K562 (cell line): ENCODE results near the gene POLR2B. TPM values are rescaled to one million over a fixed set of nuclear protein-coding genes. Genes with fewer than 3 reads are reported as not detected.

Experiments used
- ATAC-seq: fragments of 200-7000 bp; cut with Tn5 transposase; 3 replicates; pipeline ENCODE4 v1.9.1; 2020; ENCODE audit warnings: moderate library complexity
- BruUV-seq: library from RNA; stranded (reverse); fragments of 400-500 nt; replicated peaks from 2 replicates; lab custom pipeline; 2021; lab: Mats Ljungman, UMichigan
- CTCF ChIA-PET: fragments of 300-600 bp; formaldehyde crosslinking; extraction: SDS; loops from one replicate; lab custom pipeline; 2021; ENCODE audit warnings: low intra/inter-chr PET ratio; lab: Yijun Ruan, JAX
- POLR2A ChIA-PET: fragments of 300-600, 350-650 bp; sonication (Branson Sonifier 250); formaldehyde crosslinking; extraction: SDS; loops from one replicate; lab custom pipeline; 2021; ENCODE audit warnings: antibody characterized with exemption, inconsistent platforms; lab: Yijun Ruan, JAX
- DNase-seq, 4 experiments: peaks; one replicate each; pipeline versions ENCODE4 v3.0.0 to v3.0.0-alpha.2; 2011 to 2018; ENCODE audit warnings: low spot score in 3 of 4, mixed read lengths in 3 of 4; ENCODE audit errors: extremely low read depth in 1 of 4
- FAIRE-seq: peaks from 2 replicates; lab custom pipeline; 2011; peaks lifted over from hg19 to GRCh38; lab: Jason Lieb, UNC
- H2AFZ ChIP-seq: 2 replicates; pipeline ENCODE4 v1.6.0; 2011; ENCODE audit warnings: low read depth, low read length, control low read depth, inconsistent platforms
- H3K27ac ChIP-seq: fragments of 200-600 bp; 3 replicates; pipeline ENCODE4 v1.8.0; 2011; ENCODE audit warnings: low read depth, mild to moderate bottlenecking, control low read depth, inconsistent platforms, low read length, moderate library complexity, mixed read lengths; ENCODE audit errors: extremely low read depth
- H3K27me3 ChIP-seq, 2 experiments: fragments of 300-600 bp in 1 of 2; 2 replicates in 1 of 2; 3 replicates in 1 of 2; pipeline versions ENCODE4 v1.6.0 to v1.8.0; 2011; ENCODE audit warnings: inconsistent platforms in 2 of 2, low read length in 2 of 2, mild to moderate bottlenecking in 1 of 2, mixed read lengths in 1 of 2, moderate library complexity in 1 of 2; ENCODE audit not compliant: control insufficient read depth in 2 of 2, insufficient read depth in 2 of 2
- H3K36me3 ChIP-seq: fragments of 300-600 bp; 3 replicates; pipeline ENCODE4 v1.8.0; 2011; ENCODE audit warnings: mild to moderate bottlenecking, low read length, inconsistent platforms; ENCODE audit not compliant: control insufficient read depth, insufficient read depth
- H3K4me1 ChIP-seq, 2 experiments: fragments of 200-600 bp in 1 of 2; replicated peaks in 1 of 2; 2 replicates in 1 of 2; 3 replicates in 1 of 2; pipeline versions ENCODE4 v1.5.1 to v1.8.0; 2011; ENCODE audit warnings: inconsistent platforms in 2 of 2, low read length in 2 of 2, mild to moderate bottlenecking in 1 of 2, mixed read lengths in 1 of 2, moderate library complexity in 1 of 2; ENCODE audit not compliant: control insufficient read depth in 2 of 2, insufficient read depth in 2 of 2
- H3K4me2 ChIP-seq: 2 replicates; pipeline ENCODE4 v1.6.1; 2011; ENCODE audit warnings: low read length, control low read depth, inconsistent platforms, mixed read lengths; ENCODE audit not compliant: insufficient read depth
- H3K4me3 ChIP-seq: fragments of 200-600 bp; sonication (generic), shearing (Covaris generic); 2 replicates; pipeline ENCODE4 v1.5.1; 2016; ENCODE audit warnings: control low read depth, inconsistent platforms
- H3K79me2 ChIP-seq: fragments of 200-600 bp; 3 replicates; pipeline ENCODE4 v1.8.0; 2011; ENCODE audit warnings: low read length, inconsistent platforms; ENCODE audit not compliant: control insufficient read depth, insufficient read depth
- H3K9ac ChIP-seq, 2 experiments: 2 replicates each; pipeline versions ENCODE4 v1.6.0 to v1.6.1; 2011; ENCODE audit warnings: low read depth in 2 of 2, low read length in 2 of 2, control low read depth in 1 of 2, inconsistent platforms in 1 of 2, mild to moderate bottlenecking in 1 of 2, mixed read lengths in 1 of 2; ENCODE audit not compliant: insufficient read depth in 1 of 2
- H3K9me1 ChIP-seq: one replicate; pipeline ENCODE4 v1.6.0; 2011; ENCODE audit warnings: inconsistent platforms, mild to moderate bottlenecking, low read length, moderate library complexity; ENCODE audit not compliant: control insufficient read depth, insufficient read depth
- H3K9me3 ChIP-seq: replicated peaks from 2 replicates; pipeline ENCODE4 v1.5.1; 2011; ENCODE audit warnings: low read depth, low read length, inconsistent platforms; ENCODE audit not compliant: control insufficient read depth, insufficient read depth
- H4K20me1 ChIP-seq: replicated peaks from 2 replicates; pipeline ENCODE4 v1.6.1; 2011; ENCODE audit warnings: low read length, inconsistent platforms, mixed read lengths; ENCODE audit not compliant: control insufficient read depth, insufficient read depth
- CBFA2T2 ChIP-seq: fragments of 450-650 bp; conservative IDR thresholded peaks from 2 replicates; pipeline ENCODE4 v1.6.1; 2017; ENCODE audit warnings: mild to moderate bottlenecking
- CBX3 ChIP-seq, 2 experiments: IDR thresholded peaks; 1 replicate in 1 of 2; 2 replicates in 1 of 2; pipeline ENCODE4 v1.6.1; 2012; ENCODE audit warnings: inconsistent platforms in 2 of 2, low read length in 2 of 2, borderline replicate concordance in 1 of 2, control low read depth in 1 of 2
- E2F5 ChIP-seq: sonication (generic); formaldehyde crosslinking; IDR thresholded peaks from 2 replicates; pipeline ENCODE4 v1.8.0; 2022; ENCODE audit warnings: mild to moderate bottlenecking, missing genetic modification reagents
- FOXJ3 ChIP-seq: sonication (generic); formaldehyde crosslinking; IDR thresholded peaks from 2 replicates; pipeline ENCODE4 v1.4.0; 2020; ENCODE audit warnings: mild to moderate bottlenecking, missing genetic modification reagents
- GABPB1 ChIP-seq: sonication (generic); formaldehyde crosslinking; IDR thresholded peaks from 2 replicates; pipeline ENCODE4 v1.8.0; 2022; ENCODE audit warnings: mild to moderate bottlenecking, missing genetic modification reagents
- ILF3 ChIP-seq: fragments of 450-650 bp; IDR thresholded peaks from 2 replicates; pipeline ENCODE4 v1.6.1; 2018; ENCODE audit warnings: antibody characterized with exemption, mild to moderate bottlenecking, moderate library complexity, borderline replicate concordance
- MEF2A ChIP-seq: IDR thresholded peaks from 2 replicates; pipeline ENCODE4 v1.6.1; 2011; ENCODE audit warnings: low read depth, mild to moderate bottlenecking, low read length, moderate library complexity; ENCODE audit not compliant: control insufficient read depth
- NFIX ChIP-seq: fragments of 250-450 bp; sonication (Bioruptor Pico); IDR thresholded peaks from 2 replicates; pipeline ENCODE4 v1.4.0; 2020; ENCODE audit warnings: low read depth, mild to moderate bottlenecking, moderate library complexity
- NR1H2 ChIP-seq: sonication (generic); formaldehyde crosslinking; IDR thresholded peaks from 2 replicates; pipeline ENCODE4 v1.4.0; 2020; ENCODE audit warnings: mild to moderate bottlenecking, missing genetic modification reagents
- PYGO2 ChIP-seq: fragments of 450-650 bp; IDR thresholded peaks from 2 replicates; pipeline ENCODE4 v1.6.1; 2016; ENCODE audit warnings: mild to moderate bottlenecking, missing genetic modification characterization, moderate library complexity, missing compliant biosample characterization
- SMARCE1 ChIP-seq: fragments of 450-650 bp; IDR thresholded peaks from 2 replicates; pipeline ENCODE4 v1.7.1; 2016; ENCODE audit warnings: mild to moderate bottlenecking
- SMC3 ChIP-seq: conservative IDR thresholded peaks from 2 replicates; pipeline ENCODE4 v1.6.1; 2011; ENCODE audit warnings: low read depth, low read length, improper control_type of control experiment; ENCODE audit not compliant: insufficient read depth
- SOX6 ChIP-seq: fragments of 450-650 bp; IDR thresholded peaks from 2 replicates; pipeline ENCODE4 v1.6.1; 2014; ENCODE audit warnings: mild to moderate bottlenecking
- SREBF1 ChIP-seq: fragments of 150-350 bp; IDR thresholded peaks from 2 replicates; pipeline ENCODE4 v1.6.1; 2014; ENCODE audit warnings: antibody characterized with exemption, low read depth, low read length, borderline replicate concordance
- TOE1 ChIP-seq, 2 experiments: fragments of 450-650 bp in 1 of 2; sonication (generic) in 1 of 2; formaldehyde crosslinking in 1 of 2; IDR thresholded peaks; 2 replicates each; pipeline versions ENCODE4 v1.7.1 to v1.8.0; 2016 to 2022; ENCODE audit warnings: borderline replicate concordance in 2 of 2, mild to moderate bottlenecking in 2 of 2, antibody characterized with exemption in 1 of 2, inconsistent platforms in 1 of 2, low read depth in 1 of 2, missing genetic modification reagents in 1 of 2, moderate library complexity in 1 of 2
- U2AF2 ChIP-seq: fragments of 200-400 bp; formaldehyde crosslinking; optimal IDR thresholded peaks from 2 replicates; pipeline ENCODE3; 2017; ENCODE audit warnings: low read depth, mild to moderate bottlenecking, low read length
- ZNF586 ChIP-seq: fragments of 450-650 bp; formaldehyde crosslinking; conservative IDR thresholded peaks from 2 replicates; pipeline ENCODE4 v1.4.0; 2020; ENCODE audit warnings: mild to moderate bottlenecking, moderate library complexity
- ZNF830 ChIP-seq: fragments of 250-450 bp; sonication (Bioruptor Pico); IDR thresholded peaks from 2 replicates; pipeline ENCODE4 v1.5.0; 2021; ENCODE audit warnings: mild to moderate bottlenecking
- WGBS: fragments of 100-300 bp; shearing (Covaris generic); methylation state at CpG from one replicate; pipeline ENCODE4 v1.1.6; 2016; ENCODE audit warnings: low coverage, mixed read lengths; ENCODE audit not compliant: insufficient coverage; ENCODE audit errors: missing lambda C conversion rate; 5-methylcytosine and 5-hydroxymethylcytosine counted together
- in situ Hi-C: fragments of 300-500 bp; cut with MboI; formaldehyde crosslinking; loops from 4 replicates; pipeline ENCODE4 v1.15.0; 2018; ENCODE audit warnings: inconsistent platforms, mixed read lengths
- intact Hi-C: fragments of 100-400 bp; cut with micrococcal nuclease; formaldehyde crosslinking; loops from 2 replicates; pipeline ENCODE4 v1.14.2; 2022
- polyA plus RNA-seq, 8 experiments: library from polyadenylated mRNA; depleted of rRNA in 4 of 8; stranded (reverse) in 5 of 8; unstranded in 3 of 8; fragments of >200 nt; fragmentation: Nextera tagmentation in 2 of 8; fragmentation: Illumina TruSeq in 1 of 8; extraction: Ambion mirVana in 2 of 8; extraction: Trizol in 1 of 8; gene quantifications; 2 replicates each; pipeline versions ENCODE4 v1.2.1 to v1.2.3, GENCODE V29; 2011 to 2014; ENCODE audit warnings: inconsistent platforms in 1 of 8, missing spikeins in 1 of 8
- total RNA-seq, 7 experiments: library from RNA; depleted of rRNA in 6 of 7; stranded (reverse); fragments of >200 nt in 6 of 7; fragmentation: Illumina TruSeq in 2 of 7; extraction: Trizol in 2 of 7; gene quantifications; 2 replicates each; pipeline versions ENCODE4 v1.2.1 to v1.2.3, GENCODE V29; 2011 to 2021; ENCODE audit warnings: low replicate concordance in 1 of 7

POLR2B gene
- total and polyA plus RNA-seq, 9 of the 15 experiments (the other 6 are each of a cell fraction or from before 2014, with no cell fraction given): 60.9 to 208 (median 142) TPM

- Histone ChIP-seq H3K4me1 (no peaks in the 10 kb centered on the region), H3K27ac (no peak overlapping the region), H3K9me1 (no peaks in the 10 kb centered on the region), H3K79me2 (no peaks in the 10 kb centered on the region), H2AFZ (no peak overlapping the region), H3K9me3 (no peaks in the 10 kb centered on the region), H3K4me3 (no peak overlapping the region), H4K20me1 (no peaks in the 10 kb centered on the region), H3K9ac (no peak overlapping the region), H3K36me3 (no peaks in the 10 kb centered on the region), H3K27me3 (peaks cover 6 to 18% of the 10 kb centered on the region in 2 experiments; a peak in 3 of 5 replicates), H3K4me2 (no peak overlapping the region)
- DNase-seq (no peak), ATAC-seq (no peak), FAIRE-seq (no peak)
- no TSS peak for BruUV-seq
- in situ Hi-C loops (no loop called here), intact Hi-C loops (no loop called here)
- 0% methylated on average over 5 of the region's 5 CpGs for WGBS
- CTCF ChIA-PET: no interaction called here
- POLR2A ChIA-PET: no interaction called here
- TF ChIP-seq NR1H2 (CRISPR knock-in tag) (no peak), CBX3 (IDR thresholded peaks at IDR 0.05; ENCODE audit: borderline replicate concordance in 1 of 2, low read length in 2 of 2) (no peak), ZNF586 (CRISPR knock-in tag) (no peak), TOE1 (IDR thresholded peaks at IDR 0.05; ENCODE audit: borderline replicate concordance) (no peak), TOE1 (CRISPR knock-in tag; IDR thresholded peaks at IDR 0.05; ENCODE audit: borderline replicate concordance, low read depth) (no peak), SREBF1 (no peak), CBFA2T2 (no peak), SOX6 (no peak), ILF3 (no peak), PYGO2 (tag) (no peak), SMARCE1 (no peak), E2F5 (CRISPR knock-in tag) (no peak), SMC3 (no peak), U2AF2 (no peak), NFIX (CRISPR knock-in tag) (no peak), ZNF830 (CRISPR knock-in tag) (no peak), MEF2A (no peak), FOXJ3 (CRISPR knock-in tag) (no peak), GABPB1 (CRISPR knock-in tag) (no peak)
Measured at GRCh38 chr4:57065730-57066482, 87.2 kb downstream of the POLR2B start.
